ENCODE data around the gene GLT6D1. TPM values are rescaled to one million over a fixed set of nuclear protein-coding genes. Genes with fewer than 3 reads are reported as not detected.

The GLT6D1 gene
- total and polyA plus RNA-seq, 3 donors from 2014 or later = 0.47 to 1.6 TPM; not detected in 1

GRCh38 chr9:135574331-135574730, 65.0 kb downstream of the GLT6D1 start:
- DNase-seq = no peak
- TF ChIP-seq POLR2A (IDR thresholded peaks at IDR 0.05) = no peak
- WGBS, 2 donors = 65 to 71% methylated on average over 14 of the region's 14 CpGs
- H3K4me3 ChIP-seq = no peak overlapping the region
- H3K27me3 ChIP-seq = no peaks in the 10 kb centered on the region
- H3K4me1 ChIP-seq = no peaks in the 10 kb centered on the region
- H3K9me3 ChIP-seq = no peaks in the 10 kb centered on the region
- H3K36me3 ChIP-seq (ENCODE audit: low read depth, missing control alignments) = no peaks in the 10 kb centered on the region
- intact Hi-C loops (cut with DNase I; ENCODE audit: low total_unique reads) = no loop called here
- no peak overlapping the region for H3K27ac ChIP-seq

Other genes starting within 250 kb of the GLT6D1 start
- 10 to 100 TPM; 33.1 to 38.8 TPM for gene PPP1R26, start 159.8 kb downstream of the GLT6D1 start, total RNA-seq
- 15.6 TPM for gene PPP1R26, start 159.8 kb downstream of the GLT6D1 start, polyA plus RNA-seq (ENCODE audit: insufficient read depth, low read depth, low replicate concordance)
- 10 to 100 TPM; 35.9 to 40.4 TPM for gene MRPS2, start 138.9 kb downstream of the GLT6D1 start, total RNA-seq
- gene MRPS2, start 138.9 kb downstream of the GLT6D1 start, polyA plus RNA-seq (ENCODE audit: insufficient read depth, low read depth, low replicate concordance) = 34.7 TPM
- gene LCN1, start 118.1 kb downstream of the GLT6D1 start, total RNA-seq = not detected
- gene LCN1, start 118.1 kb downstream of the GLT6D1 start, polyA plus RNA-seq (ENCODE audit: insufficient read depth, low read depth, low replicate concordance) = 2.7 TPM
- 10 to 100 TPM; 13.9 to 19.0 TPM for gene OBP2A, start 93.4 kb downstream of the GLT6D1 start, total RNA-seq
- 11.8 TPM for gene OBP2A, start 93.4 kb downstream of the GLT6D1 start, polyA plus RNA-seq (ENCODE audit: insufficient read depth, low read depth, low replicate concordance)
- gene PAEP, start 77.8 kb downstream of the GLT6D1 start, total RNA-seq = not detected
- gene PAEP, start 77.8 kb downstream of the GLT6D1 start, polyA plus RNA-seq (ENCODE audit: insufficient read depth, low read depth, low replicate concordance) = 2.5 TPM
- gene LCN9, start 23.8 kb upstream of the GLT6D1 start, total RNA-seq = under 1 TPM in 1 of 2 donors, not detected in 1; 0.68 TPM
- gene LCN9, start 23.8 kb upstream of the GLT6D1 start, polyA plus RNA-seq (ENCODE audit: insufficient read depth, low read depth, low replicate concordance) = not detected
- gene SOHLH1, start 59.9 kb upstream of the GLT6D1 start, total RNA-seq = 10 to 100 TPM; 18.4 to 32.7 TPM
- gene SOHLH1, start 59.9 kb upstream of the GLT6D1 start, polyA plus RNA-seq (ENCODE audit: insufficient read depth, low read depth, low replicate concordance) = 18.7 TPM
- 1 to 10 TPM; 5.3 to 7.3 TPM for gene KCNT1, start 62.6 kb upstream of the GLT6D1 start, total RNA-seq
- gene KCNT1, start 62.6 kb upstream of the GLT6D1 start, polyA plus RNA-seq (ENCODE audit: insufficient read depth, low read depth, low replicate concordance) = 1.8 TPM

Data from testis (tissue), 3 donors.